Body of pancreas (tissue), 4 donors: ENCODE data around the gene TRIM22. TPM values are rescaled to one million over a fixed set of nuclear protein-coding genes. Genes with fewer than 3 reads are reported as not detected.

Experiments used
- ATAC-seq: fragments of 150-250 bp; one replicate; pipeline ENCODE4 v1.9.1; 2016
- DNase-seq, 4 donors: peaks; one replicate each; pipeline ENCODE4 v3.0.0-alpha.2; 2019
- H3K27ac ChIP-seq, 4 donors: fragments of 200-600 bp; sonication (generic); 1 replicate in 3 of 4; 2 replicates in 1 of 4; pipeline versions ENCODE4 v1.5.1 to v1.6.1; 2016 to 2019; ENCODE audit warnings: mild to moderate bottlenecking in 1 of 4, mixed read lengths in 1 of 4, moderate library complexity in 1 of 4
- H3K27me3 ChIP-seq, 2 donors: fragments of 200-600 bp; sonication (generic); one replicate each; pipeline ENCODE4 v1.6.0; 2016; ENCODE audit warnings: mild to moderate bottlenecking in 1 of 2
- H3K36me3 ChIP-seq, 2 donors: fragments of 200-600 bp; sonication (generic); replicated peaks in 1 of 2; 2 replicates each; pipeline ENCODE4 v1.5.1; 2016; ENCODE audit warnings: low read depth in 2 of 2; ENCODE audit not compliant: insufficient read depth in 1 of 2
- H3K4me1 ChIP-seq: fragments of 200-600 bp; sonication (generic); one replicate; pipeline ENCODE4 v1.6.0; 2016
- H3K4me3 ChIP-seq, 2 donors: fragments of 200-600 bp; sonication (generic); 1 replicate in 1 of 2; 2 replicates in 1 of 2; pipeline ENCODE4 v1.5.1; 2016 to 2019
- H3K9me3 ChIP-seq, 3 donors: fragments of 200-600 bp; sonication (generic); 1 replicate in 2 of 3; 2 replicates in 1 of 3; pipeline ENCODE4 v1.5.1; 2016
- POLR2A ChIP-seq, 3 donors: fragments of 450-650 bp; IDR thresholded peaks; one replicate each; pipeline ENCODE4 v1.6.1; 2016; ENCODE audit warnings: antibody characterized with exemption in 3 of 3, mild to moderate bottlenecking in 2 of 3
- WGBS, 2 donors: methylation state at CpG; one replicate each; pipeline ENCODE4 v1.1.5; 2017; 5-methylcytosine and 5-hydroxymethylcytosine counted together
- intact Hi-C: fragments of 100-400 bp; cut with DNase I; formaldehyde crosslinking; loops from one replicate; pipeline ENCODE4 v1.15.1; 2023
- total RNA-seq, 2 donors: library from RNA; depleted of rRNA; stranded (reverse); fragments of >200 nt; gene quantifications; one replicate each; pipeline ENCODE4 v1.1.0, GENCODE V29; 2016
- TF ChIP-seq, protein P1 (sequence below), 7 experiments: fragments of 450-650 bp in 4 of 7; fragments of 200-600 bp in 3 of 7; sonication (generic) in 3 of 7; IDR thresholded peaks; one replicate each; pipeline ENCODE4 v1.5.1; 2016 to 2019; ENCODE audit warnings: antibody characterized with exemption in 7 of 7

TRIM22 gene
- total RNA-seq, 2 donors from 2014 or later, result 18.9 to 20.4 TPM

- intact Hi-C loops, result no loop called here
- ATAC-seq (no peak), DNase-seq (no peak)
- H3K27me3 ChIP-seq, result no peaks in the 10 kb centered on the region
- no peaks in the 10 kb centered on the region for H3K9me3 ChIP-seq
- no peak for TF ChIP-seq POLR2A (IDR thresholded peaks at IDR 0.05)
- TF ChIP-seq, protein P1, sequence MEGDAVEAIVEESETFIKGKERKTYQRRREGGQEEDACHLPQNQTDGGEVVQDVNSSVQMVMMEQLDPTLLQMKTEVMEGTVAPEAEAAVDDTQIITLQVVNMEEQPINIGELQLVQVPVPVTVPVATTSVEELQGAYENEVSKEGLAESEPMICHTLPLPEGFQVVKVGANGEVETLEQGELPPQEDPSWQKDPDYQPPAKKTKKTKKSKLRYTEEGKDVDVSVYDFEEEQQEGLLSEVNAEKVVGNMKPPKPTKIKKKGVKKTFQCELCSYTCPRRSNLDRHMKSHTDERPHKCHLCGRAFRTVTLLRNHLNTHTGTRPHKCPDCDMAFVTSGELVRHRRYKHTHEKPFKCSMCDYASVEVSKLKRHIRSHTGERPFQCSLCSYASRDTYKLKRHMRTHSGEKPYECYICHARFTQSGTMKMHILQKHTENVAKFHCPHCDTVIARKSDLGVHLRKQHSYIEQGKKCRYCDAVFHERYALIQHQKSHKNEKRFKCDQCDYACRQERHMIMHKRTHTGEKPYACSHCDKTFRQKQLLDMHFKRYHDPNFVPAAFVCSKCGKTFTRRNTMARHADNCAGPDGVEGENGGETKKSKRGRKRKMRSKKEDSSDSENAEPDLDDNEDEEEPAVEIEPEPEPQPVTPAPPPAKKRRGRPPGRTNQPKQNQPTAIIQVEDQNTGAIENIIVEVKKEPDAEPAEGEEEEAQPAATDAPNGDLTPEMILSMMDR (IDR thresholded peaks at IDR 0.05), result no peak
- H3K4me3 ChIP-seq, result no peak overlapping the region
- no peak overlapping the region for H3K27ac ChIP-seq
- H3K36me3 ChIP-seq, result no peaks in the 10 kb centered on the region
- H3K4me1 ChIP-seq, result no peaks in the 10 kb centered on the region
- WGBS, 2 donors, result 87 to 88% methylated on average over 3 of the region's 3 CpGs
These were observed 30.3 kb downstream of the TRIM22 start for GRCh38 chr11:5719703-5720495.

- no peak for ATAC-seq
- H3K4me3 ChIP-seq, result no peak overlapping the region
- no peaks in the 10 kb centered on the region for H3K9me3 ChIP-seq
- no peaks in the 10 kb centered on the region for H3K36me3 ChIP-seq
- TF ChIP-seq, protein P1 (IDR thresholded peaks at IDR 0.05), result no peak
- no peak for TF ChIP-seq POLR2A (IDR thresholded peaks at IDR 0.05)
- H3K4me1 ChIP-seq, result no peaks in the 10 kb centered on the region
- WGBS, 2 donors, result 39 to 53% methylated on average over 2 of the region's 2 CpGs
- no peak for DNase-seq
- intact Hi-C loops, result no loop called here
- no peaks in the 10 kb centered on the region for H3K27me3 ChIP-seq
- no peak overlapping the region for H3K27ac ChIP-seq
These were observed 33.0 kb downstream of the TRIM22 start for GRCh38 chr11:5722622-5723021.

GRCh38 chr11:5726351-5726750 is 36.8 kb downstream of the TRIM22 start:
- Histone ChIP-seq H3K27ac (no peak overlapping the region), H3K9me3 (no peaks in the 10 kb centered on the region), H3K4me3 (no peak overlapping the region), H3K27me3 (no peaks in the 10 kb centered on the region), H3K4me1 (no peaks in the 10 kb centered on the region), H3K36me3 (no peaks in the 10 kb centered on the region)
- TF ChIP-seq POLR2A (IDR thresholded peaks at IDR 0.05), result no peak
- TF ChIP-seq, protein P1 (IDR thresholded peaks at IDR 0.05), result no peak
- no peak for ATAC-seq
- no peak for DNase-seq
- 75% methylated on average over 1 of the region's 1 CpG for WGBS, 2 donors
- intact Hi-C loops, result no loop called here

DNA sequence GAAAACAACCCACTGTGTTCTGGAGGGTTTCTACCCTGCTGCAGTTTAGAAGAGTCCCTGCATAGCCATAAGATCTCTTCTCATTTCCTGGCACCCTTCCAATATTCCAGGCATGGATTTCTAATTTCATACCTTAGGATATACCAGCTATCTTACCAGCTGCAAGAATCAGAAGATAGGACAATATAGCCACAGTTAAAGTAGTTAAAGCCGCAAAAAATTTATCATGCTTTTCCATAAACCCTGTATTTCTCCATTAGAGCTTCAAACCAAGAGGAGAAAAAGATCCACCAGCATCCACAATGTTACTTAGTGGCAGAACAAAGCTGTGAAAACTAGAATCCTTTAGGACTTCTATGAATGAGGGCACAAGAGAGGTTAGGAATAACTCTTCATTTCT is 38.1 kb downstream of the TRIM22 start:
- intact Hi-C loops, result no loop called here
- H3K27me3 ChIP-seq, result no peaks in the 10 kb centered on the region
- H3K4me1 ChIP-seq, result no peaks in the 10 kb centered on the region
- no peaks in the 10 kb centered on the region for H3K9me3 ChIP-seq
- H3K27ac ChIP-seq, result no peak overlapping the region
- H3K4me3 ChIP-seq, result no peak overlapping the region
- H3K36me3 ChIP-seq, result no peaks in the 10 kb centered on the region
- 92 to 97% methylated on average over 1 of the region's 1 CpG for WGBS, 2 donors
- TF ChIP-seq, protein P1 (IDR thresholded peaks at IDR 0.05), result no peak
- no peak for TF ChIP-seq POLR2A (IDR thresholded peaks at IDR 0.05)
- DNase-seq, result no peak
- ATAC-seq, result no peak

DNA sequence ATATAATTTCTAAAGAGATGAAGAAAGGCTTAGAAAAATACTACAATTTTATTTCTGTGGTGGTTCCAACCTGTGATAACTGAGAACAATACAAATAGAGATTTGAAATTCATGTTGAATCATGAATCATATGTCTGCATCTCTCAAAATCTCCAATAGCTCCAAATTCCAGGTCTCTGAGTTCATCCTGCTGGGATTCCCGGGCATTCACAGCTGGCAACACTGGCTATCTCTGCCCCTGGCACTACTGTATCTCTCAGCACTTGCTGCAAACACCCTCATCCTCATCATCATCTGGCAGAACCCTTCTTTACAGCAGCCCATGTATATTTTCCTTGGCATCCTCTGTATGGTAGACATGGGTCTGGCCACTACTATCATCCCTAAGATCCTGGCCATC is 46.8 kb downstream of the TRIM22 start, which contains the start of gene OR56B1:
OR56B1 (plus strand) TSS at position 53 of the 400 bp plus-strand sequence; CDS start at position 122, 69 bp downstream.
- 90% methylated on average over 1 of the region's 1 CpG for WGBS, 2 donors

More for the DNA sequence above, 46.8 kb downstream of the TRIM22 start, which contains the start of gene OR56B1:
- TF ChIP-seq, protein P1 (IDR thresholded peaks at IDR 0.05), result no peak
- no peak for TF ChIP-seq POLR2A (IDR thresholded peaks at IDR 0.05)
- Histone ChIP-seq H3K9me3 (peaks cover 0 to 3% (median 0%) of the 10 kb centered on the region in 3 donors), H3K27ac (no peak within 1 kb of the TSS), H3K4me3 (no peak within 1 kb of the TSS), H3K4me1 (no peaks in the 10 kb centered on the region), H3K36me3 (no peaks in the 10 kb centered on the region), H3K27me3 (no peaks in the 10 kb centered on the region)
- no peak for DNase-seq
- intact Hi-C loops, result no loop called here
- no peak for ATAC-seq
